K562 (cell line): ENCODE measurements around the gene RPTN. TPM values are rescaled to one million over a fixed set of nuclear protein-coding genes. Genes with fewer than 3 reads are reported as not detected.
A peak's percentile ranks its signal among the peaks of the same experiment; 100 is the strongest.

ENCODE experiments used
- ARNT ChIP-seq, 2 experiments: fragments of 450-650 bp; IDR thresholded peaks; 2 replicates each; pipeline ENCODE4 v1.6.1; 2016; ENCODE audit warnings: mild to moderate bottlenecking in 1 of 2
- CCNT2 ChIP-seq: IDR thresholded peaks from 2 replicates; pipeline ENCODE4 v1.6.1; 2011; ENCODE audit warnings: borderline replicate concordance, low read depth, mild to moderate bottlenecking, moderate library complexity, mixed read lengths, low read length; ENCODE audit not compliant: insufficient read length; ENCODE audit errors: extremely low read depth
- DPF2 ChIP-seq: fragments of 450-650 bp; IDR thresholded peaks from 2 replicates; pipeline ENCODE4 v1.6.1; 2016
- ELF1 ChIP-seq: fragments of 200-800 bp; sonication (Bioruptor generic); IDR thresholded peaks from 2 replicates; pipeline ENCODE4 v1.6.1; 2016; ENCODE audit warnings: missing genetic modification characterization, missing compliant biosample characterization
- ESRRB ChIP-seq: fragments of 250-450 bp; sonication (Bioruptor Pico); IDR thresholded peaks from 2 replicates; pipeline ENCODE4 v1.5.0; 2020; ENCODE audit warnings: mild to moderate bottlenecking, moderate library complexity, borderline replicate concordance
- FOSL1 ChIP-seq: fragments of 200-800 bp; sonication (Bioruptor generic); conservative IDR thresholded peaks from 2 replicates; pipeline ENCODE4 v1.6.1; 2016; ENCODE audit warnings: missing genetic modification characterization, missing compliant biosample characterization
- GATAD2B ChIP-seq: fragments of 450-650 bp; IDR thresholded peaks from 2 replicates; pipeline ENCODE4 v1.6.1; 2017; ENCODE audit warnings: mild to moderate bottlenecking, borderline replicate concordance
- HLTF ChIP-seq: fragments of 450-650 bp; IDR thresholded peaks from 2 replicates; pipeline ENCODE4 v1.6.1; 2016
- KAT2B ChIP-seq: IDR thresholded peaks from one replicate; pipeline ENCODE4 v1.6.1; 2012; ENCODE audit warnings: low read depth, mild to moderate bottlenecking, control low read depth, inconsistent platforms, low read length, moderate library complexity
- LEF1 ChIP-seq: fragments of 450-650 bp; IDR thresholded peaks from 2 replicates; pipeline ENCODE4 v1.6.1; 2016; ENCODE audit warnings: mild to moderate bottlenecking
- MAFG ChIP-seq: fragments of 450-650 bp; conservative IDR thresholded peaks from 2 replicates; pipeline ENCODE4 v1.6.1; 2016; ENCODE audit warnings: missing genetic modification characterization, missing compliant biosample characterization
- MCM3 ChIP-seq: fragments of 450-650 bp; IDR thresholded peaks from 2 replicates; pipeline ENCODE4 v1.6.1; 2016
- NFRKB ChIP-seq: fragments of 450-650 bp; IDR thresholded peaks from 2 replicates; pipeline ENCODE4 v1.6.1; 2016; ENCODE audit warnings: low read depth
- SAP30 ChIP-seq: fragments of 200-600 bp; sonication (generic); IDR thresholded peaks from 2 replicates; pipeline ENCODE4 v1.6.1; 2012; ENCODE audit warnings: borderline replicate concordance, low read depth, mild to moderate bottlenecking, moderate library complexity, low read length, control low read depth, inconsistent platforms; ENCODE audit not compliant: insufficient read depth, poor library complexity, severe bottlenecking
- SMARCB1 ChIP-seq: IDR thresholded peaks from 2 replicates; pipeline ENCODE4 v1.6.1; 2011; ENCODE audit warnings: improper control_type of control experiment, low read depth; ENCODE audit not compliant: insufficient read length
- STAT5B ChIP-seq: fragments of 250-450 bp; sonication (Bioruptor Pico); IDR thresholded peaks from 2 replicates; pipeline ENCODE4 v1.8.0; 2021; ENCODE audit warnings: mild to moderate bottlenecking, inconsistent platforms
- TARDBP ChIP-seq: fragments of 450-650 bp; IDR thresholded peaks from 2 replicates; pipeline ENCODE4 v1.6.1; 2016
- ZBED1 ChIP-seq: IDR thresholded peaks from 2 replicates; pipeline ENCODE4 v1.6.1; 2014
- ZNF224 ChIP-seq: sonication (generic); formaldehyde crosslinking; IDR thresholded peaks from 2 replicates; pipeline ENCODE4 v1.8.0; 2022; ENCODE audit warnings: mild to moderate bottlenecking, missing genetic modification reagents
- ZNF384 ChIP-seq: IDR thresholded peaks from 2 replicates; pipeline ENCODE4 v1.6.1; 2012; ENCODE audit warnings: low read depth, low read length, improper control_type of control experiment
- ZNF444 ChIP-seq: fragments of 250-450 bp; sonication (Bioruptor Pico); IDR thresholded peaks from 2 replicates; pipeline ENCODE4 v1.4.0; 2020; ENCODE audit warnings: mild to moderate bottlenecking, moderate library complexity
- ZSCAN32 ChIP-seq: fragments of 450-650 bp; formaldehyde crosslinking; IDR thresholded peaks from 2 replicates; pipeline ENCODE4 v1.4.0; 2020; ENCODE audit warnings: mild to moderate bottlenecking, moderate library complexity
- polyA plus RNA-seq, 8 experiments: library from polyadenylated mRNA; depleted of rRNA in 4 of 8; stranded (reverse) in 5 of 8; unstranded in 3 of 8; fragments of >200 nt; fragmentation: Nextera tagmentation in 2 of 8; fragmentation: Illumina TruSeq in 1 of 8; extraction: Ambion mirVana in 2 of 8; extraction: Trizol in 1 of 8; gene quantifications; 2 replicates each; pipeline versions ENCODE4 v1.2.1 to v1.2.3, GENCODE V29; 2011 to 2014; ENCODE audit warnings: inconsistent platforms in 1 of 8, missing spikeins in 1 of 8
- total RNA-seq, 7 experiments: library from RNA; depleted of rRNA in 6 of 7; stranded (reverse); fragments of >200 nt in 6 of 7; fragmentation: Illumina TruSeq in 2 of 7; extraction: Trizol in 2 of 7; gene quantifications; 2 replicates each; pipeline versions ENCODE4 v1.2.1 to v1.2.3, GENCODE V29; 2011 to 2021; ENCODE audit warnings: low replicate concordance in 1 of 7
- TF ChIP-seq, protein P1 (sequence below): fragments of 450-650 bp; formaldehyde crosslinking; IDR thresholded peaks from 2 replicates; pipeline ENCODE4 v1.4.0; 2020; ENCODE audit warnings: mild to moderate bottlenecking, mixed read lengths
- TF ChIP-seq, protein P2 (sequence below): fragments of 450-650 bp; formaldehyde crosslinking; IDR thresholded peaks from 2 replicates; pipeline ENCODE4 v1.4.0; 2022; ENCODE audit warnings: missing genetic modification characterization
- TF ChIP-seq, protein P3 (sequence below): IDR thresholded peaks from 2 replicates; pipeline ENCODE4 v1.6.1; 2011; ENCODE audit not compliant: insufficient read length; ENCODE audit errors: extremely low read depth
- TF ChIP-seq, protein P4 (sequence below), 2 experiments: IDR thresholded peaks; 2 replicates each; pipeline ENCODE4 v1.6.1; 2011; ENCODE audit warnings: borderline replicate concordance in 1 of 2, control low read depth in 1 of 2, low read depth in 1 of 2, low read length in 1 of 2, mild to moderate bottlenecking in 1 of 2, mixed read lengths in 1 of 2, moderate library complexity in 1 of 2; ENCODE audit not compliant: insufficient read depth in 1 of 2, insufficient read length in 1 of 2, poor library complexity in 1 of 2, severe bottlenecking in 1 of 2; ENCODE audit errors: extremely low read depth in 1 of 2

Gene RPTN
- total and polyA plus RNA-seq, 9 of the 15 experiments (the other 6 are each of a cell fraction or from before 2014, with no cell fraction given) = not detected

DNA sequence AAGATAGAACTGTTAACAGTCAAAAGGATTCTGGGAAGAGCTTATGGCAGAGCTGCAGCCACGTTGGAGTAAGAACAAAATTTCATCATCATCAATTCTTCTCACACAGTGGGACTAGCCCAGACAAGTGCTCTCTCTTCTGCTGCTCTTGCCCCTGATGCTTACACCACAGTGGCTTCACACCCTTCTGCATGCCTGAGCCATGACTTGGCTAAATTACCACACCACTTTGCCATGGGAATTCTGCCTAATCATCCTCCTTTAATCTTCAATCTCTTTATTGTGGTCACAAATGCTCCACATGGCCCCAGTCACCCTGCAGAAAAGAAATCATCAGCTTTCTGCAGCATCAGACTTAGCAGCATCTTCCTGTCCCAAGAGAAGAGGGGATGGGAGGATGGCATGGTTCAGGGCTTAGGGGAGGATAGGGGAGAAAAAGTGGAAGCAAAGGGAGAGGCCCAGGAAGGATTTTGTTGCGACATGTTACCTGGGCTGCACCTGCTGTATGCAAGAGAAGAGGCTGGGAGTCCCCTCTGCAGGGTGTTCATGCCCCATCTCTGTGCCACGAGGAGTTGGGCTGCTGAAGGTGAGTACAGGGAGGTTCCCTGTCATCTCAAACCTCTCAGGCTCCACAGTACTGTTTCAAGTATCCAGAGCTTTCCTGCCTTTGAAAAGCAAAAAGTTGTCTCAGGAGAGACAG, 9.0 kb upstream of the RPTN start (continued):
- TF ChIP-seq, protein P1, sequence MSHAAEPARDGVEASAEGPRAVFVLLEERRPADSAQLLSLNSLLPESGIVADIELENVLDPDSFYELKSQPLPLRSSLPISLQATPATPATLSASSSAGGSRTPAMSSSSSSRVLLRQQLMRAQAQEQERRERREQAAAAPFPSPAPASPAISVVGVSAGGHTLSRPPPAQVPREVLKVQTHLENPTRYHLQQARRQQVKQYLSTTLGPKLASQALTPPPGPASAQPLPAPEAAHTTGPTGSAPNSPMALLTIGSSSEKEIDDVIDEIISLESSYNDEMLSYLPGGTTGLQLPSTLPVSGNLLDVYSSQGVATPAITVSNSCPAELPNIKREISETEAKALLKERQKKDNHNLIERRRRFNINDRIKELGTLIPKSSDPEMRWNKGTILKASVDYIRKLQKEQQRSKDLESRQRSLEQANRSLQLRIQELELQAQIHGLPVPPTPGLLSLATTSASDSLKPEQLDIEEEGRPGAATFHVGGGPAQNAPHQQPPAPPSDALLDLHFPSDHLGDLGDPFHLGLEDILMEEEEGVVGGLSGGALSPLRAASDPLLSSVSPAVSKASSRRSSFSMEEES = no peak
- TF ChIP-seq, protein P2, sequence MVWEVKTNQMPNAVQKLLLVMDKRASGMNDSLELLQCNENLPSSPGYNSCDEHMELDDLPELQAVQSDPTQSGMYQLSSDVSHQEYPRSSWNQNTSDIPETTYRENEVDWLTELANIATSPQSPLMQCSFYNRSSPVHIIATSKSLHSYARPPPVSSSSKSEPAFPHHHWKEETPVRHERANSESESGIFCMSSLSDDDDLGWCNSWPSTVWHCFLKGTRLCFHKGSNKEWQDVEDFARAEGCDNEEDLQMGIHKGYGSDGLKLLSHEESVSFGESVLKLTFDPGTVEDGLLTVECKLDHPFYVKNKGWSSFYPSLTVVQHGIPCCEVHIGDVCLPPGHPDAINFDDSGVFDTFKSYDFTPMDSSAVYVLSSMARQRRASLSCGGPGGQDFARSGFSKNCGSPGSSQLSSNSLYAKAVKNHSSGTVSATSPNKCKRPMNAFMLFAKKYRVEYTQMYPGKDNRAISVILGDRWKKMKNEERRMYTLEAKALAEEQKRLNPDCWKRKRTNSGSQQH (CRISPR knock-in tag) = no peak
- no peak for TF ChIP-seq ZNF444
- no peak for TF ChIP-seq TARDBP
- no peak for TF ChIP-seq ARNT (IDR thresholded peaks at IDR 0.05)
- TF ChIP-seq KAT2B = no peak
- TF ChIP-seq HLTF = no peak
- TF ChIP-seq, protein P3, sequence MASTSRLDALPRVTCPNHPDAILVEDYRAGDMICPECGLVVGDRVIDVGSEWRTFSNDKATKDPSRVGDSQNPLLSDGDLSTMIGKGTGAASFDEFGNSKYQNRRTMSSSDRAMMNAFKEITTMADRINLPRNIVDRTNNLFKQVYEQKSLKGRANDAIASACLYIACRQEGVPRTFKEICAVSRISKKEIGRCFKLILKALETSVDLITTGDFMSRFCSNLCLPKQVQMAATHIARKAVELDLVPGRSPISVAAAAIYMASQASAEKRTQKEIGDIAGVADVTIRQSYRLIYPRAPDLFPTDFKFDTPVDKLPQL = no peak
- no peak for TF ChIP-seq SAP30
- TF ChIP-seq GATAD2B = no peak
- no peak for TF ChIP-seq ESRRB
- 0 out of 2 replicates have a peak, but pooled peaks have one; percentile 13 for TF ChIP-seq DPF2
- peak; percentile 53; the same call in 1 of the 2 replicates for TF ChIP-seq LEF1
- no peak for TF ChIP-seq ZSCAN32
- TF ChIP-seq CCNT2 = no peak
- no peak for TF ChIP-seq MCM3
- no peak for TF ChIP-seq ZNF224 (CRISPR knock-in tag)
- peak; percentile 98 for TF ChIP-seq MAFG
- no peak for TF ChIP-seq STAT5B (CRISPR knock-in tag)
- TF ChIP-seq FOSL1 (tag) = peak; percentile 50; the same call in 1 of the 2 replicates
- no peak for TF ChIP-seq ELF1
- no peak for TF ChIP-seq ZBED1
- TF ChIP-seq ZNF384 = no peak
- no peak for TF ChIP-seq NFRKB
- TF ChIP-seq, protein P4, sequence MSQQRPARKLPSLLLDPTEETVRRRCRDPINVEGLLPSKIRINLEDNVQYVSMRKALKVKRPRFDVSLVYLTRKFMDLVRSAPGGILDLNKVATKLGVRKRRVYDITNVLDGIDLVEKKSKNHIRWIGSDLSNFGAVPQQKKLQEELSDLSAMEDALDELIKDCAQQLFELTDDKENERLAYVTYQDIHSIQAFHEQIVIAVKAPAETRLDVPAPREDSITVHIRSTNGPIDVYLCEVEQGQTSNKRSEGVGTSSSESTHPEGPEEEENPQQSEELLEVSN (IDR thresholded peaks at IDR 0.05; ENCODE audit: borderline replicate concordance in 1 of 2, extremely low read depth in 1 of 2, insufficient read depth in 1 of 2, insufficient read length in 1 of 2, low read depth in 1 of 2, low read length in 1 of 2, poor library complexity in 1 of 2, severe bottlenecking in 1 of 2) = no peak
- TF ChIP-seq SMARCB1 = no peak
